OCI-LY7 (cell line): ENCODE measurements around the gene SIX6. TPM values are rescaled to one million over a fixed set of nuclear protein-coding genes. Genes with fewer than 3 reads are reported as not detected.

ENCODE experiments used
- BruUV-seq: library from RNA; stranded (reverse); fragments of 400-500 nt; replicated peaks from 2 replicates; lab custom pipeline; 2021; lab: Mats Ljungman, UMichigan
- CTCF ChIA-PET: fragments of 300-600 bp; sonication (Branson Sonifier 250); formaldehyde crosslinking; loops from one replicate; lab custom pipeline; 2022; ENCODE audit warnings: antibody characterized with exemption; ENCODE audit not compliant: unreplicated experiment; lab: Charles Lee
- POLR2A ChIA-PET: fragments of 300-600 bp; sonication (Branson Sonifier 250); formaldehyde crosslinking; loops from one replicate; lab custom pipeline; 2022; ENCODE audit warnings: antibody characterized with exemption; lab: Charles Lee
- DNase-seq: peaks from one replicate; pipeline ENCODE4 v3.0.0-alpha.2; 2015; ENCODE audit warnings: low spot score
- H2AFZ ChIP-seq: fragments of 200-600 bp; sonication (generic), shearing (Covaris generic); 2 replicates; pipeline ENCODE4 v1.6.1; 2014; ENCODE audit warnings: mild to moderate bottlenecking, antibody characterized with exemption, low read length, moderate library complexity
- H3K27ac ChIP-seq: fragments of 200-600 bp; sonication (generic); 2 replicates; pipeline ENCODE4 v1.5.1; 2014; ENCODE audit warnings: mixed run types, low read depth, mild to moderate bottlenecking, moderate library complexity, low read length, inconsistent platforms; ENCODE audit not compliant: poor library complexity, severe bottlenecking
- H3K36me3 ChIP-seq: fragments of 200-600 bp; sonication (generic); 2 replicates; pipeline ENCODE4 v1.6.1; 2014; ENCODE audit warnings: mild to moderate bottlenecking, antibody characterized with exemption, low read length, moderate library complexity, mixed read lengths; ENCODE audit not compliant: insufficient read depth
- H3K4me1 ChIP-seq: fragments of 200-600 bp; sonication (generic); 2 replicates; pipeline ENCODE4 v1.5.1; 2014; ENCODE audit warnings: mild to moderate bottlenecking, low read length; ENCODE audit not compliant: insufficient read depth, poor library complexity, severe bottlenecking
- H3K4me2 ChIP-seq: fragments of 200-600 bp; sonication (generic); 2 replicates; pipeline ENCODE4 v1.6.1; 2014; ENCODE audit warnings: mild to moderate bottlenecking, low read length
- H3K4me3 ChIP-seq: fragments of 200-600 bp; sonication (generic); 2 replicates; pipeline ENCODE4 v1.5.1; 2014; ENCODE audit warnings: mild to moderate bottlenecking, low read depth, low read length; ENCODE audit not compliant: poor library complexity, severe bottlenecking
- H3K79me2 ChIP-seq: fragments of 200-600 bp; sonication (generic); 2 replicates; pipeline ENCODE4 v1.6.1; 2016; ENCODE audit warnings: low read depth, mild to moderate bottlenecking, low read length, moderate library complexity, mixed read lengths; ENCODE audit not compliant: insufficient read depth
- H3K9me2 ChIP-seq: fragments of 200-600 bp; sonication (generic); 2 replicates; pipeline ENCODE4 v1.6.1; 2016; ENCODE audit warnings: mild to moderate bottlenecking, low read length, mixed read lengths; ENCODE audit not compliant: insufficient read depth
- H3K9me3 ChIP-seq: fragments of 200-600 bp; sonication (generic); 2 replicates; pipeline ENCODE4 v1.6.1; 2014; ENCODE audit warnings: mild to moderate bottlenecking, mixed run types, low read length, mixed read lengths
- H4K20me1 ChIP-seq: fragments of 200-600 bp; sonication (generic); 2 replicates; pipeline ENCODE4 v1.6.1; 2014; ENCODE audit warnings: mild to moderate bottlenecking, antibody characterized with exemption, low read length, moderate library complexity, mixed read lengths; ENCODE audit not compliant: insufficient read depth
- EZH2phosphoT487 ChIP-seq: fragments of 200-600 bp; sonication (generic); IDR thresholded peaks from 2 replicates; pipeline ENCODE4 v1.6.1; 2018; ENCODE audit warnings: low read depth, borderline replicate concordance, mild to moderate bottlenecking, mixed run types, antibody characterized with exemption, low read length, moderate library complexity, mixed read lengths
- intact Hi-C: fragments of 100-400 bp; cut with micrococcal nuclease; formaldehyde crosslinking; loops from one replicate; pipeline ENCODE4 v1.10.0; 2022; ENCODE audit not compliant: unreplicated experiment
- total RNA-seq, 2 experiments: library from RNA; depleted of rRNA in 1 of 2; stranded (reverse); fragments of >200 nt in 1 of 2; shearing (Covaris generic) in 1 of 2; gene quantifications; 2 replicates each; pipeline ENCODE4 v1.2.3, GENCODE V29; 2014 to 2022
- TF ChIP-seq, protein P1 (sequence below): fragments of 200-600 bp; sonication (generic); conservative IDR thresholded peaks from 2 replicates; pipeline ENCODE4 v1.5.1; 2014; ENCODE audit warnings: mild to moderate bottlenecking, antibody characterized with exemption, low read length, moderate library complexity, mixed read lengths

The SIX6 gene
- total RNA-seq, 2 experiments from 2014 or later: not detected

- no peaks in the 10 kb centered on the region for H3K9me3 ChIP-seq
- POLR2A ChIA-PET: no interaction called here
- H3K4me1 ChIP-seq: no peaks in the 10 kb centered on the region
- no TSS peak for BruUV-seq
- no peak overlapping the region for H3K27ac ChIP-seq
- CTCF ChIA-PET: no interaction called here
- no peaks in the 10 kb centered on the region for H4K20me1 ChIP-seq
- intact Hi-C loops: no loop called here
- H3K36me3 ChIP-seq: no peaks in the 10 kb centered on the region
- H3K79me2 ChIP-seq: no peaks in the 10 kb centered on the region
- no peaks in the 10 kb centered on the region for H3K9me2 ChIP-seq
- H3K4me2 ChIP-seq: no peak overlapping the region
- TF ChIP-seq, protein P1, sequence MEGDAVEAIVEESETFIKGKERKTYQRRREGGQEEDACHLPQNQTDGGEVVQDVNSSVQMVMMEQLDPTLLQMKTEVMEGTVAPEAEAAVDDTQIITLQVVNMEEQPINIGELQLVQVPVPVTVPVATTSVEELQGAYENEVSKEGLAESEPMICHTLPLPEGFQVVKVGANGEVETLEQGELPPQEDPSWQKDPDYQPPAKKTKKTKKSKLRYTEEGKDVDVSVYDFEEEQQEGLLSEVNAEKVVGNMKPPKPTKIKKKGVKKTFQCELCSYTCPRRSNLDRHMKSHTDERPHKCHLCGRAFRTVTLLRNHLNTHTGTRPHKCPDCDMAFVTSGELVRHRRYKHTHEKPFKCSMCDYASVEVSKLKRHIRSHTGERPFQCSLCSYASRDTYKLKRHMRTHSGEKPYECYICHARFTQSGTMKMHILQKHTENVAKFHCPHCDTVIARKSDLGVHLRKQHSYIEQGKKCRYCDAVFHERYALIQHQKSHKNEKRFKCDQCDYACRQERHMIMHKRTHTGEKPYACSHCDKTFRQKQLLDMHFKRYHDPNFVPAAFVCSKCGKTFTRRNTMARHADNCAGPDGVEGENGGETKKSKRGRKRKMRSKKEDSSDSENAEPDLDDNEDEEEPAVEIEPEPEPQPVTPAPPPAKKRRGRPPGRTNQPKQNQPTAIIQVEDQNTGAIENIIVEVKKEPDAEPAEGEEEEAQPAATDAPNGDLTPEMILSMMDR: no peak
- TF ChIP-seq EZH2phosphoT487: no peak
- no peak overlapping the region for H3K4me3 ChIP-seq
- DNase-seq: no peak
- no peak overlapping the region for H2AFZ ChIP-seq
Observed at GRCh38 chr14:60510951-60511599, 2.1 kb downstream of the SIX6 start.

- H3K36me3 ChIP-seq: no peaks in the 10 kb centered on the region
- H3K27ac ChIP-seq: no peak overlapping the region
- no peak overlapping the region for H2AFZ ChIP-seq
- no peak overlapping the region for H3K4me2 ChIP-seq
- H4K20me1 ChIP-seq: no peaks in the 10 kb centered on the region
- intact Hi-C loops: no loop called here
- DNase-seq: no peak
- no peaks in the 10 kb centered on the region for H3K79me2 ChIP-seq
- no peaks in the 10 kb centered on the region for H3K9me2 ChIP-seq
- no peak overlapping the region for H3K4me3 ChIP-seq
- ChIA-PET CTCF (no interaction called here), POLR2A (no interaction called here)
- no TSS peak for BruUV-seq
- H3K4me1 ChIP-seq: no peaks in the 10 kb centered on the region
- H3K9me3 ChIP-seq: no peaks in the 10 kb centered on the region
- TF ChIP-seq EZH2phosphoT487: no peak
- TF ChIP-seq, protein P1: no peak
Observed at GRCh38 chr14:60512126-60512525, 3.2 kb downstream of the SIX6 start.

- intact Hi-C loops: no loop called here
- Histone ChIP-seq H3K4me2 (no peak overlapping the region), H3K4me1 (no peaks in the 10 kb centered on the region), H3K9me3 (no peaks in the 10 kb centered on the region), H3K4me3 (no peak overlapping the region), H3K9me2 (no peaks in the 10 kb centered on the region), H2AFZ (no peak overlapping the region), H3K27ac (no peak overlapping the region), H4K20me1 (no peaks in the 10 kb centered on the region), H3K36me3 (no peaks in the 10 kb centered on the region), H3K79me2 (no peaks in the 10 kb centered on the region)
- DNase-seq: no peak
- TF ChIP-seq, protein P1: no peak
- no peak for TF ChIP-seq EZH2phosphoT487
- POLR2A ChIA-PET: interaction anchor here (0.6 kb wide), 1 partner anchor 32 kb away, joined by 3 read pairs; no protein-coding TSS in a partner anchor
- CTCF ChIA-PET: interaction anchor here (0.6 kb wide), 2 partner anchors 29 to 38 kb away, joined by 3 to 7 read pairs; no protein-coding TSS in a partner anchor
- no TSS peak for BruUV-seq
Observed at GRCh38 chr14:60512973-60513571, 4.1 kb downstream of the SIX6 start.
